Skin epidermis (tissue), 12 donors: Measurements from ENCODE around the gene ARL4D.
"Not testable (repeated sequence)": the region's sequence is repeated elsewhere in the genome, so short reads cannot be mapped to it uniquely, and the experiment has no call there.

Source experiments
- H3K27ac ChIP-seq, 21 experiments: fragments of 200-600 bp; sonication (generic) in 11 of 21; one replicate each; pipeline ENCODE4 v1.5.0; 2020; ENCODE audit warnings: mild to moderate bottlenecking in 3 of 21, inconsistent platforms in 2 of 21, moderate library complexity in 2 of 21
- H3K4me3 ChIP-seq, 7 experiments: fragments of 200-600 bp; sonication (generic) in 2 of 7; one replicate each; pipeline ENCODE4 v1.5.0; 2020; ENCODE audit warnings: inconsistent platforms in 2 of 7, mild to moderate bottlenecking in 2 of 7, moderate library complexity in 1 of 7

The ARL4D gene, protein sequence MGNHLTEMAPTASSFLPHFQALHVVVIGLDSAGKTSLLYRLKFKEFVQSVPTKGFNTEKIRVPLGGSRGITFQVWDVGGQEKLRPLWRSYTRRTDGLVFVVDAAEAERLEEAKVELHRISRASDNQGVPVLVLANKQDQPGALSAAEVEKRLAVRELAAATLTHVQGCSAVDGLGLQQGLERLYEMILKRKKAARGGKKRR

GRCh38 chr17:43398724-43399595 is at the start of gene ARL4D:
Gene ARL4D, plus strand, starts transcription at chr17:43398993. Its CDS starts 740 bp downstream, at chr17:43399733.
- peak within 1 kb of the TSS; percentile 46 to 95 (median 64) for H3K4me3 ChIP-seq
- H3K27ac ChIP-seq = peak within 1 kb of the TSS; percentile 54 to 97 (median 89)

DNA sequence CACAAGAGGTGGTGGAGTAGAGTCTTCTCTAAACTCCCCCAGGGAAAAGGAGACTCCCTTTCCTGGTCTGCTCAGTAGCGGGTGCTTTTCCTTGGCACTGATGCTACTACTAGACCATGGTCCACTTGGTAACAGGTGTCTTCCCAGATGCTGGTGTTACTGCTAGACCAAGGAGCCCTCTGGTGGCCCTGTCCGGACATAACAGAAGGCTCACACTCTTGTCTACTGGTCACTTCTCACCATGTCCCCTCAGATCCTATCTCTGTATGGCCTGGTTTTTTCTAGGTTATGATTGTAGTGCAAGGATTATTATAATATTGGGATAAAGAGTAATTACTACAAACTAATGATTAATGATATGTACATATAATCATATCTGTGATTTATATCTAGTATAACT is 49.7 kb upstream of the ARL4D start:
- H3K4me3 ChIP-seq = no peak overlapping the region
- no peak overlapping the region for H3K27ac ChIP-seq

GRCh38 chr17:43350888-43351361 is 47.9 kb upstream of the ARL4D start:
- no peak overlapping the region for H3K4me3 ChIP-seq
- H3K27ac ChIP-seq = no peak overlapping the region

- H3K27ac ChIP-seq = no peak overlapping the region
- H3K4me3 ChIP-seq = no peak overlapping the region
These were observed 47.1 kb upstream of the ARL4D start for GRCh38 chr17:43351691-43352090.

DNA sequence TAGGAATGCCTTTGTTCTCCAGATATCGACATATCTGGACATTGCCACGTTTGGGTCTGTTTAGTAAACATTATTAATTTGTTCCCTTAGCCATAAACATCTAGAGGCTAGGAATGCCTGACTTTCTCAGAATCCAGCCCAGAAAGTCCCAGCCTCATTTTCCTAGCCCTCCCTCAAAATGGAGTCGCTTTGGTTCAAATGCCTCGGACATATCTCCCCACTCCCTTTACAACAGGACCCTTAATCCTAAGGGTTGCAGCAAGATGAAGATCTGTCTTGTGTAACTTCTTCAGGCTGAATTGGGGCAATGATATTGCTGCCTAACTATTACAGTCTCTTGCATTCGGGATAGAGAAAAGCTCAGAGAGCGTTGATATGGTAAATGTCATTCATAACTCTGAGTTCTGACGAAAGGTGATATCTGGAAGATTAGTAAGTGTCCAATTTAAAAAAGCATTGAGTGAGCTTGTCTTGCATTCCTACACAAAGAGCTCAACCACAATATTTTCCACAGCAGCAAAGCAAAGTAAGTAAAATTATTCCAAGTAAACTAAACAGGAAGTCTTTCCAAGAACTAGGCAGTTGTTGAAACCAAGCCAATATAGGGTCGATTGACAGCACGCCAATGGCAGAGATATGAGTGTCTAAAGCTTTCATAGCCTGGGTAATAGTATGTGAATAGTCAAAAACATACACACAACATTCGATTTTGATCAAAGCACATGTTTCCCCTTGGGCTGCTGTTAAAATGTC is 46.0 kb upstream of the ARL4D start:
- no peak overlapping the region for H3K4me3 ChIP-seq
- H3K27ac ChIP-seq = no peak overlapping the region

DNA sequence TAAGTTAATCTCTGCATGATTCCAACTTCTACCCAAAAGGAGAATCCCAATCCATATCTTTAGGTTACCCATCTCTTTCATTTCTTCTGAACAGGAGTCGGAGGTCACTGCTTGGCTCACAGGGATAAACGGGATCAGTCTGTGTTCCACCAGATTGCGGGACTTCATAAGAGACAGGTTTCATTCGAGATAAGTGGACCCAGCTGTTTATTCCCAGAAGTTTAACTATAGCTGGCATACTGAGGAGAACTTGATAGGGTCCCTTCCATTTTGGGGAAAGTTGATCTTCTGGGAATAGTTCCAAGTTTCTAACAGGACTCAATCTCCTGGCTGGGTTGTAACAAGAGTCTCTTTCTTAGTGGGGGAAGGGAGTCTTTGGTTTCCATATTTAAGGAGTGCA is 45.4 kb upstream of the ARL4D start:
- Histone ChIP-seq H3K27ac (no peak overlapping the region), H3K4me3 (no peak overlapping the region)

DNA sequence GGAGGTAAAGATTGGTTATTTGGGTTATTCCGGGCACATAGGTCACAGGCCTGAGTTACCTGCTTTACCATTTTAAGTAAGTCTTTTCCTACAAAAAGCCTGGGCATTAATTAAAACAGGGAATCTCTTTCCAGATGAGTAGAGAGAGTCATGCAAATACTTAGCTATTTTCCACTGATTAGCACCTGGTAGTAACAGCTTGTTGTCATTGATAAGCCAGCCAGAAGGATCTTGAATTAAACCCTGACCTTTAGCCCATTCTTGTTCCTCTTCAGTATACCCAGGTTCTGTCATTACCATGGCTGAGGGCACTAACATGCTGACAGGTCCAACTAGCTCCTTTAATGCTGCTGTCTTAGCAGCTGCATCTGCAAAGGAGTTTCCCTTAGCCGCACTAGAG is 44.4 kb upstream of the ARL4D start:
- H3K4me3 ChIP-seq = no peak overlapping the region
- no peak overlapping the region for H3K27ac ChIP-seq

GRCh38 chr17:43356450-43356849 is 42.3 kb upstream of the ARL4D start:
- Histone ChIP-seq H3K4me3 (no peak overlapping the region), H3K27ac (no peak overlapping the region)

DNA sequence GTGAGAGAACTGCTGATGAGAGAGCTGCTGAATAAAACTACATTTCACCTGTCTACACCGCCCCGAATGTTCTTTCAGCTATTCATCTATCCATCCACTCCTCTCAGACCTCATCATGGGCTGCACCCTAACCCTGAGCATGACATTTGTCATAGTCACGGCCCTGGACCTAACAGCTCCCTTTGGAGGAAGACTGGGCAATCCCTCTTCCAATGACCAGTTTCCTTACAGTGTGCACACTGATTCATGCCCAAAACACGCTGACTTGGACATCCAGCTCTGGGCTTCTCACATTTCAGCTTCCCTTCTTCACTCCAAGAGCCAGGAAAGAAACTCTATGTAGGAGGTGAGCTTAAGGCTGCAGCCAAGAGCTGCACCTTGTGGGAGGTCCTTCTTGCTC is 41.8 kb upstream of the ARL4D start:
- Histone ChIP-seq H3K4me3 (no peak overlapping the region), H3K27ac (no peak overlapping the region)

DNA sequence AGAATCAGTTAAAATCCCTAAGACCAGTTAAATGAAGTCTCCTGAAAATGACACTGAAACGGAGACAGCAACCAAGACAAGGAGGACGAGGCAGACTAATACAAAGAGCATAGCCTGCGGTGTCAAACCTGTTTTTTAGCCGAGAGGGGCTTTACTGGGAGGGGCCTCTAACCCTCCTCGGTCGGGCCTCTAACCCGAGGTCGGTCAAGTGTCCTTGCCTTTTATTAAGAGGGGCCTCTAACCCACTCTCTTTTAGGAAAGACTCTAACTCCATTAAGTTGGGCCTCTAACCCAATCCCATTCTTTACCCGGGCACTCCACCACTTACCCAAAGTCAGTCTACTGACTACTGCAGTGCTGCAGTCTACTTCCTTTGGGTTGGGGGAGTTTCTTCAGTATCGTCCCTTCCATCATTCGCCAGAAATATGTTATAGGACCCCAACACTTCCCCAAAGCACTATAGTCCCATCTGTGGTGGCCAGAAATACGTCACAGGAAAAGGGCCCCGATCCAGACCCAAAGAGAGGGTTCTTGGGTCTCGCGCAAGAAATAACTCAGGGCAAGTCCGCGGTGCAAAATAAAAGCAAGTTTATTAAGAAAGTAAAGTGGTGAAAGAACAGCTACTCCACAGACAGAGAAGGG is 39.2 kb upstream of the ARL4D start:
- H3K4me3 ChIP-seq = peak overlapping the region; percentile 31 to 63 (median 52)
- peak overlapping the region in 18 of 21 experiments; percentile 75 to 100 (median 96) for H3K27ac ChIP-seq

GRCh38 chr17:43360376-43360738 is 38.4 kb upstream of the ARL4D start:
- peak overlapping the region; percentile 31 to 63 (median 52) for H3K4me3 ChIP-seq
- peak overlapping the region; percentile 42 to 100 (median 93) for H3K27ac ChIP-seq

GRCh38 chr17:43360739-43361505 is 37.9 kb upstream of the ARL4D start:
- H3K4me3 ChIP-seq = peak overlapping the region; percentile 31 to 63 (median 52)
- peak overlapping the region; percentile 42 to 100 (median 94) for H3K27ac ChIP-seq

- H3K4me3 ChIP-seq = no peak overlapping the region
- no peak overlapping the region for H3K27ac ChIP-seq
These were observed 35.4 kb upstream of the ARL4D start for GRCh38 chr17:43363181-43363925.

GRCh38 chr17:43363926-43364285 is 34.9 kb upstream of the ARL4D start:
- H3K27ac ChIP-seq = no peak overlapping the region

DNA sequence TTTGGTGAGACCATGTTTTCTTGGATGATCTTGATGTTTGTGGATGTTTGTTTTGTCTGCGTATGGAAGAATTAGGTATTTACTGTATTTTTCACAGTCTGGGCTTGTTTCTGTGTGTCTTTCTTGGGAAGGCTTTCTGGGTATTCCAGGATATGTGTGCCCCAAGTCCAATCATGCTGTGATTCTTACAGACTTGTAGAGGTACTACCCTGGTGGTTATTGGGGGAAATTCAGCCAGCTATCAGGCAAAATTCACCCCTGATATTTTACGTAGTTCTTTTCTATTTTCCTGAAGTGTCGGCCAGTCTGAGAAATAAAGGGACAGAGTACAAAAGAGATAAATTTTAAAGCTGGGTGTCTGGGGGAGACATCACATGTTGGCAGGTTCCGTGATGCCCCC is 33.4 kb upstream of the ARL4D start:
- Histone ChIP-seq H3K4me3 (no peak overlapping the region), H3K27ac (no peak overlapping the region)

More at GRCh38 chr17:43363926-43364285, 34.9 kb upstream of the ARL4D start:
- no peak overlapping the region for H3K4me3 ChIP-seq

GRCh38 chr17:43365921-43366320 is 32.9 kb upstream of the ARL4D start:
- not testable (repeated sequence) for H3K4me3 ChIP-seq

DNA sequence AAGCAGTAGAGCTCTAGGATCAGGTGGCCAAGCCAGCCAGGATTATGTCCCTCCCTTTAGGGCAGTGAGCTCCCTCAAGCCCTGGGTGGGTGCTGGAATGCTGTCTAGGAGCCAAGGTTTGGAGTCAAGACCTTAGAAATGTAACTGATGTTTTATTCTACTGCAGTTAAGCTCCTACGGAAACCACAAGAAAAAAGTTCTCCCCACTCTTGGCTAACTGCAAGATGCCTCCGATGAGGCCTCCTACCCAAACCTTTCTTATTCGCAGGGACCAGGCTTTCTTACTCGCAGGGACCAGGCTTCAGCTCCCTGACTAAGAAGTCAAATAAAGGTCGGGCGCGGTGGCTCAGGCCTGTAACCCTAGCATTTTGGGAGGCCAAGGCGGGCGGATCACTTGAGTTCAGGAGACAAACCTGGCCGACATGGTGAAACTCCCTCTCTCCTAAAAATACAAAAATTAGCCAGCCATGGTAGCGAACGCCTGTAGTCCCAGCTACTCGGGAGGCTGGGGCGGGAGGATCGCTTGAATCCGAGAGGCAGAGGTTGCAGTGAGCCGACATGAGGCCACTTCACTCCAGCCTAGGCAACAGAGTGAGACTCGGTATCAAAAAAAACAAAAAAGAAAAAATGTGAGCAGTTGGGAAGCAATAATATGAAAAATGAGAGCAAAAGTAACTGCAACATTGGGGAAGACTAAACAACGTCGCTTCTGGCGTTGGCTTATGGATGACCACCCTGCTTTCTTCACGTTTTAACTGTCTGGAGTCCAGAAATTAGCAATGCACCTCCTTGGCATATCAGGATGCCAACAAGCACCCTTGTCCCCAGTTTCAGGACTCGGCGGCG is 31.7 kb upstream of the ARL4D start:
- Histone ChIP-seq H3K4me3 (peak overlapping the region in 2 of 7 experiments; percentile 48 to 50), H3K27ac (peak overlapping the region in 20 of 21 experiments; percentile 94 to 100 (median 99))

More at GRCh38 chr17:43365921-43366320, 32.9 kb upstream of the ARL4D start:
- H3K27ac ChIP-seq = not testable (repeated sequence)
